Embryonic facial prominence (tissue), 1 donor: ENCODE results near the gene ANKRD16.
"Not testable (repeated sequence)": the region's sequence is repeated elsewhere in the genome, so short reads cannot be mapped to it uniquely, and the experiment has no call there.

Experiments used
- DNase-seq: peaks from one replicate; pipeline ENCODE4 v3.0.0-alpha.2; 2016; ENCODE audit errors: extremely low spot score

The ANKRD16 gene

GRCh38 chr10:5876181-5876768 lies 13.4 kb downstream of the ANKRD16 start:
- DNase-seq = no peak

GRCh38 chr10:5873515-5873995 lies 16.1 kb downstream of the ANKRD16 start:
- DNase-seq = peak; percentile 50

- DNase-seq = no peak
Measured at GRCh38 chr10:5871596-5871995, 18.1 kb downstream of the ANKRD16 start.

DNA sequence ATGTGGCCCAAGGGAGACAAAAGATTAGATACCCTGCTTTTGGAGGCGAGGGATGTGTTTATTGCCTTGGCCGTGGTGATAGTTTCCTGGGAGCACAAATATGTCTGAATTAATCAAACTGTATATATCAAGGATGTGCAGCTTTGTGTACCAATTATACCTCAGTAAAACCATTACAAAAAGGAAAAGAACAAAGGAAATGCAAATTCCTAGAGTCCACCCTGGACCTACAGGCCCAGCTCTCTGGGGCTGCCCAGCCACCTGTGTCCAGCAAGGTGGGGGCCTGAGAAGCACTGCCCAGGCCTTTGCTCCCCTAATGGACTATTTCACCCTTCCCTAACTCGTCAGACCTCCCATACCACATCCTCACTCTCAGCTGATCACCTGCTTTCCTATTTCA lies 20.5 kb downstream of the ANKRD16 start:
- no peak for DNase-seq

- DNase-seq = not testable (repeated sequence)
Measured at GRCh38 chr10:5868383-5868782, 21.3 kb downstream of the ANKRD16 start.

- not testable (repeated sequence) for DNase-seq
Measured at GRCh38 chr10:5867091-5867615, 22.5 kb downstream of the ANKRD16 start.

DNA sequence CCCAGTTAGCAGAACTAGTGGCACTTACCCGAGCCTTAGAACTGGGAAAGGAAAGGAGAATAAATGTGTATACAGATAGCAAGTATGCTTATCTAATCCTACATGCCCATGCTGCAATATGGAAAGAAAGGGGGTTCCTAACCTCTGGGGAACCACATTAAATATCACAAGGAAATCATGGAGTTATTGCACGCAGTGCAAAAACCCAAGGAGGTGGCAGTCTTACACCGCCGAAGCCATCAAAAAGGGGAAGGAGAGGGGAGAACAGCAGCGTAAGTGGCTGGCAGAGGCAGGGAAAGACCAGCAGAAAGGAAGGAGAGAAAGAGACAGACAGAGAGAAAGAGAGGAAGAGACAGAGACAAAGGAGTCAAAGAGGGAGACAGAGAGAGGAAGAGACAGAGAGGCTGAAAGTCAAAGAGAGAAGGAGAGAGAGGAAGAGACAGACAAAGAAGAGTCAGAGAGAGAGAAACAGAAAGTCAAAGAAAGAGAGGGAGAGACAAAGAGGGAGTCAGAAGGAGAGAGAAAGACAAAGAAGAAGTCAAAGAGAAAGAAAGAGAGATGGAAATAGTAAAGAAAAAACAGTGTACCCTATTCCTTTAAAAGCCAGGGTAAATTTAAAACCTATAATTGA lies 23.1 kb downstream of the ANKRD16 start:
- DNase-seq = not testable (repeated sequence)

- DNase-seq = not testable (repeated sequence)
Measured at GRCh38 chr10:5862981-5863685, 26.6 kb downstream of the ANKRD16 start.

- no peak for DNase-seq
Measured at GRCh38 chr10:5862360-5862961, 27.2 kb downstream of the ANKRD16 start.

- DNase-seq = no peak
Measured at GRCh38 chr10:5860066-5860465, 29.6 kb downstream of the ANKRD16 start.

DNA sequence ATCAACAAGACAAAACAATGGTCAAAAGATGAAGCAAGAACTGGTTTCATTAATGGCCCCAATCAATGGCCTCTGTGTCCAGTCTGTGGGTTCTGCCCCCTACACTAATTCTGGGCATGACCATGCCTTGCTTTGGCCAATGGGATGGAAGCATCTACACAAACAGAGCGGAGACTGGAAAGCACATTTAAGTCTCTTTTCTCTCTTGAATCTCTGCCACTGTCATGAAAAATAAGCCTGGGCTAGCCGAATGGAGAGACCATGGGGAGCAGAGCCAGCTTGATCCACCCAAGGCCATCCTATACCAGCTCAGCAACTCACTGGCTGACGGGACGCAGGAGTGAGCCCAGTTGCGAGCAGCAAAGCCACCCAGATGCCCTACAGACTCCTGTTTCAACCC lies 30.9 kb downstream of the ANKRD16 start:
- DNase-seq = no peak

GRCh38 chr10:5856701-5857004 lies 33.0 kb downstream of the ANKRD16 start:
- no peak for DNase-seq

GRCh38 chr10:5855979-5856700 lies 33.6 kb downstream of the ANKRD16 start:
- no peak for DNase-seq

DNA sequence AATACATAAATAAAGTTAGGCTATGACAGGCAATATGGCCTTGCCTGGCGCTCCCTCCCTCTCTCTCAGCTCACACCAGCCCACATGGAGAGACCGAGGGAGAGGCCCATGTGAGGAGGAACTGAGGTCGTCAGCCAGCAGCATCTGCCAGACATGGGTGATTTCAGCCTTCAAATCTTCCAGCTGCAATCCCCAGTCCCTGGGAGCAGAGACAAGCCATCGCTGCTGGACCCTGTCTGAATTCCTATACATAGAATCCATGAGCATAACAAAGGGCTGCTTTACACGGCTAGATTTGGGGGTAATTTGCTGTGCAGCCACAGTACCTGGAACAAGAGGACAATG lies 35.6 kb downstream of the ANKRD16 start:
- DNase-seq = no peak

- DNase-seq = not testable (repeated sequence)
Measured at GRCh38 chr10:5846667-5847066, 43.0 kb downstream of the ANKRD16 start.

GRCh38 chr10:5844345-5845055 lies 45.2 kb downstream of the ANKRD16 start:
- DNase-seq = no peak

- DNase-seq = no peak
Measured at GRCh38 chr10:5843686-5844344, 45.9 kb downstream of the ANKRD16 start.

DNA sequence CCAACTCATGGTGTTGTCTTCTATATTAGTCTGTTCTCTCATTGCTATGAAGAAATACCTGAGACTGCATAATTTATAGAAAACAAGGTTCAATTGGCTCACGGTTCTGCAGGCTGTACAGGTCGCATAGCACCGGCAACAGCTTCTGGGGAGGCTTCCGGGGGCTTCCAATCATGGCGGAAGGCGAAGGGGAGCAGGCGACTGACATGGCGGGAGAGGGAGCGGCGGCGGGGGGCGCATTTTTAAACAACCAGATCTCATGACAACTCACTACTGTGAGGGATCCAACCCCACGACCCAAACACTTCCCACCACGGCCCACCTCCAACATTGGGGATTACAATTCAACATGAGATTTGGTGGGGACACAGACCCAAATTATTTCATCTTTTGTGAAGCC lies 47.7 kb downstream of the ANKRD16 start:
- DNase-seq = no peak

DNA sequence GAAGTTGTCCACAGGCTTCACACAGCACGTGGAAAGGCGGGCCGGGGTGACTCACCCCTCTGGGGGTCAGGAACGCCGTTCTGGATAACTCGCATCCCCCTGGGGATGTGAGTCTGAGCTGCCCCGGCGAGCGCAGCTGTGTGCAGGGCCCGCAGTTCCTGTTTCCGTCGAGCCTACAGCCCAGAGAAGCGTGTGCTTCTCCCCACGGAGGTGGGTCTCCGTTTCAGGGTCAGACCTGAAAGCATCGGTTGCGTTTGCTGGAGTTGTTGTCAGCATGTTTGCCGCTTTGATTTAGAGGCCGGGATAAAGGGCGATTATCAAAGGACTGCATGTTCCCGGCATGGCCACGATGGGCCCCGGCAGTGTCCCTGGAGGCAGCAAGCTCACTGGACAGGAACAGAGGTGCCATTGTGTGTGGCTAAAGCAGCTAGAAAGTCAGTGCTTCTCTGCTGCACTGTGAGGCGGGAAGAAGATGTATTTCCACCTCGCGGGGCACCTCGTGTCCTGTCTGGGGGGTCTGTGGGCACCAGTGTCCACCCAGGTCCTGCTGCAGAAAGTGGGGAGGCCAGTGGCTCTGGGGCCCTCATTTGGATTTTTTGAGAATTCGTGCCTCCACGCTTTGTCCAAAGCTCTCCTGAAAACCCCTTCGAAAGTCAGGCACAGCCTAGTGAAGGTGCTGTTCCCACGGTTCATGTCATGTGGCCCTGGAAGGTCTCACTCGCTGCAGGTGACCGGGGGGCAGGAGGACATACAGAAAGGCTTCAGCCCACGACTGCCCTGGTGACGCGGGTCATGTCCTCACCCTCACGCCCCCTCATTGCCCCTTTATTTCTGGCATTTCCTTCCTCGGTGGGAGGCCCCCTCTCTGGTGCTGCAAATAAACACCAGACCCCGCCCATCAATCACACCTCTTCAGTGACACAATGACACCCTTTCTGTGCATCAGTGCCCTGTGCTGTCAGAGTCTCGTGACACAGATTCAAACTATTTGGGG lies 49.1 kb downstream of the ANKRD16 start:
- DNase-seq = peak; percentile 31
